Peyer's patch (tissue), 4 donors: ENCODE measurements around the gene PSMD12.

ENCODE experiments used
- CTCF ChIP-seq, 6 experiments: fragments of 450-650 bp in 4 of 6; fragments of 200-600 bp in 2 of 6; sonication (generic) in 1 of 6; IDR thresholded peaks; one replicate each; pipeline ENCODE4 v1.5.1; 2017 to 2019; ENCODE audit warnings: antibody characterized with exemption in 6 of 6, mild to moderate bottlenecking in 3 of 6, moderate library complexity in 1 of 6
- POLR2A ChIP-seq, 2 donors: fragments of 450-650 bp; IDR thresholded peaks; one replicate each; pipeline ENCODE4 v1.5.1; 2017; ENCODE audit warnings: antibody characterized with exemption in 2 of 2, mild to moderate bottlenecking in 2 of 2, moderate library complexity in 2 of 2

DNA sequence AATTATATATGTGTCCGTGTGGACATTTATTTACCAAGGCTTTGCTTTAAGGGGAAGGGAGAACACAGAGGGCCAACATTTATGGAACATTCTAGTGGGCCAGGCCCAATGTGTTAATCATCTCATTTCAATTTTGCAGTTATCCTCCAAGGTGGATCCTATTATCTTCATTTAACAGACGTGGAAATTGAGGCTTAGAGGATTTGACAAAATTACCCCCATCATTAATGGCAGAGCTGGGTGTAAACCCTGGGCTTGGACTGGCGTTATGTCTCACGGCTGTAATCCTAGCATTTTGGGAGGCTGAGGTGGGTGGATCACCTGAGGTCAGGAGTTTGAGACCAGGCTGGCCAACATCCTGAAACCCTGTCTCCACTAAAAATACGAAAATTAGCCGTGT is 37.1 kb upstream of the PSMD12 start:
- TF ChIP-seq CTCF (IDR thresholded peaks at IDR 0.05) (no peak), POLR2A (IDR thresholded peaks at IDR 0.05) (no peak)
